NCI-H345 treated with DMSO at 0.1 percent for 48 hours (cell line): ENCODE results near the gene LHFPL3.

ENCODE experiments used
- DNase-seq: peaks from one replicate; lab custom pipeline; 2025; ENCODE audit not compliant: unreplicated experiment; lab: John Stamatoyannopoulos, UW

The LHFPL3 gene

DNA sequence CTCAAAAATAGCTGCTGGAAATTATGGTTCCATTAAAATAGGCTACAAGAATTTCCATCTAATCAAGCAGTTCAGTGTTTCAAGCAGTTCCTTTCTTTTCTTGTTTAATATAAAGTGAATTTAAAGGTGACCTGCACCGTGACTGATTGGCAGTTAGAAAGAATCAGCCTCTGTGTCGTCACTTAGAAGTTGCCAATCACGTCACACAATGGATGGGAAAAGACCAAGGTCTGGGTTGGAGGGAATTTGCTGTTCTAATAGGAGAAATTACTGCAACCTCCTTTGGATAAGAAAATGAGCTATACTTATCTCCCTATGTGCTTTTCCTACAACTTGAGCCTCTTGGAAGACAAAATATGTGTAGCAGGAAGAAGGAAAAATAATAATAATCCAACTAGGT, 466.2 kb downstream of the LHFPL3 start:
- DNase-seq: no peak

DNA sequence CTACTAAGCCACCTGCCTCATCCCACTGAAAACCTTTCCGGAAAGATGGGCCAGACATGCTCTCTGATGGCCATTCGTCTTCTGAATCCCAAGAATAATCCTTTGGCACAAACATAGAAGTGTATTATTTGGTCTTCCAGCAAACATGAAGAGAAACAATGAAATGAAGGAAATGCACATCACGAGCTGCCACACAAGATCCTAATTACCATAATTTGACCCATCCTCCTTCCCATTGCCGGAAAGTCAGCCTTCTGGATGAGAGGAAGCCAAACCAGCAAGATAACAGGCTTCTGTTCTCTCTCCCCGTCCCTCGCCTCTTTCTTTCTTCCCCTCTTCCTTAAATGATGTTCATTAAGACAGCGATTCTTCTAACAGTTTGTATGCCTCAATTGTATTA, 466.7 kb downstream of the LHFPL3 start:
- DNase-seq: no peak

DNA sequence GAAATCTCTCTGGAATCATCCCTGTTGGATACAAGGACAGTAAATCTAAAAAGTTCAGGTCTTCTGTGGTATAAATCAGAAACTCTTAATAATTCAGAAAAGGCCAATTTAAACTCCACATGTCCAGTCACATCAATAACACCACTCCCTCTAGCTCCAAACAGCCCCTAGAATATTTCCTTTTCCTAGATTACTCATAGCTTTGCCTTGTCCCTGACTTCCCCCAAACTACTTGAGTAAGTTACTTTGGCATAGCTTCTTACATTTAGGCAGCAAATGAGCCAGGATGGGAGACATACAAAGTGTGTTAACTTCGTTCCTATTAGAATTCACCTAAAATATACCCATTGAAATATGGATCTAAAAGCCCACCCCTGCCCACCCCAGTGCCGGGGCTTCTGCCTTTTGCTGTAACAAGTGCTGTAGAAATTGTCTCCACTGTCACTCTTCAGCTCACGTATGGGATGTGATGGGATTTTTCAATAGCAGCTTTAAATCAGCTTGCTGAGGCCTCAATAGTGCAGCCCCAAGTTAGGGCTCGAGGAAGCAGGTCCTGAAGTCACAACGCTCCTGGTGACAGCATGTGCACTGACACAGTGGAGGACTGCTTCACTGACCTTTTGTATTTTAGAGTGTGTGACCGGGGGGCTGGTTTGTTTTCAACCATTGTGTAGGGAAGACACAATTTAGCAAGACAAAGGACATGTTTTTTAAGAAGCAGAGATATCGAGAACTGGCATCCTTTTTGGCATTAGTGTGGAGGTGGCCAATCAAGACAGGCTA, 467.4 kb downstream of the LHFPL3 start:
- DNase-seq: no peak

DNA sequence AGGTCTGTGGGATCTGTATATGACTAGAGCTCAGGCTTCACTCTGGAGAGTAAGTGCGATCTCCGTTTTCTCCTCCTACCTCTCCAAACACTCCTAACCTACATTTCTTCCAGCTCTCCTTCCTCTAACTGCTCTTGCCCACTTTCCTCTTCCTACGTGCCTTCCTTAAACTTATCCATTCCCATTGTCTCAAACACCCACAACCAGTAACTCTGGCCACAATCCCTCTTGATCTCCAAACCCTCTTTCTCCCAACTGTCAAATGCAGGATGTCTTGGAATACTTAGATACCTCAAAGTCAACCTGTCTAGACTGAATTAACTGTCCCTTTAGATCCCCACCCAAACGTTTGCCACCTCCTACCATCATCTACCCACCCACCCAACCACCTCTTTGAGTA, 471.9 kb downstream of the LHFPL3 start:
- DNase-seq: no peak

DNA sequence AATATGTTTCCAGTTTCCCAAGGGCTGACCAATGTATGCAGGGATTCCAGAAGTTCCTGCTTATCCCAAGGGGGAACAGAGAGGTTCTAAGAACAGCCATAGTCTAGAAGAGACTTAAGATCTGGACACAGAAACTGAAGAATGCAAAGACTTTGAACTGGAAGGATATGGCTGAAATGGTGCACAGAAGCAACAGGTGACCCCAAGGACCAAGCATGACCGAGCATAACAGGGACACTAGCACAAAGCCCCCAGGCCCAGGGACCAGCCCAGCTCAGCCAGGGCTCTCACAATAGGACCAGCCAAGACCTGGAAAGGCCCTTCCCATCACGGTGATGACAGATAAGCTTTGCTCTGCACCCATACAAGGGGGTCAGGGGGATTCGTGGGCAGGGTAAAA, 472.6 kb downstream of the LHFPL3 start:
- DNase-seq: no peak

DNA sequence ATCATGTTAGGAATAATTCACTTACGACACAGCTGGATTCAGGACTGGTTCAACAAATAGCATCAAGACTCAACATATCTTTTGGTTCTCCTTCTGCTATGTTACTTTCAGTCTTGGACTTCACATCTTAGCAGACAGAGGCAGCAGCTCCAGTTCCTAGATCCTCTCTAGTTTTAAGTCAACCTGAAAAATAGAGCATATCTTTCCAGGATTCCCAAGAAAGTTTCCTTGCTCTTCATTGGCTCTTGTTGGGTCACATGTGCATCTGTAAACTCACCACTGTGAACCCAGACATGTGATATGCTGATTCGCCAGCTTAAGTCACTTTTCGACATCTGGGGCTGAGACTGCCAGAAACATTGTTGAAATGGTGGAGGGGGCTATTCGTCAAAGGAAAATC, 475.5 kb downstream of the LHFPL3 start:
- DNase-seq: no peak

DNA sequence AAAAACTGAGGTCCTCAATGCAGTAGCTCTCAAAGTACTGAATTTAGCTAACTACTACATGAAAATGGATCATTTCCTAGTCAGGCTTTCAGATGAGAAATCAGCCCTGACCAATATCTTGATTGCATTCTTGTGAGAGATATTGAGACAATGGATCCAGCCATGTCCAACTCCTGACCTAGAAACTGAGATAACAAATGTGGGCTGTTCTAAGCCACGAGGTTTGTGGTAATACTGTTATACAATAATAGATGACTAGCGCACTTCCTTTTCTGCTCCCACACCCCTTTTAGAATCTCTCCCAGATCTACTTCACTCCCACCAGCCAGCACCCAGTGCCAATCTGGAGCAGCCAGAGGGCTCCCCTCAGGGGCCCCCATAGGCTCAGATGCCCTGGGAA, 476.3 kb downstream of the LHFPL3 start:
- no peak for DNase-seq

DNA sequence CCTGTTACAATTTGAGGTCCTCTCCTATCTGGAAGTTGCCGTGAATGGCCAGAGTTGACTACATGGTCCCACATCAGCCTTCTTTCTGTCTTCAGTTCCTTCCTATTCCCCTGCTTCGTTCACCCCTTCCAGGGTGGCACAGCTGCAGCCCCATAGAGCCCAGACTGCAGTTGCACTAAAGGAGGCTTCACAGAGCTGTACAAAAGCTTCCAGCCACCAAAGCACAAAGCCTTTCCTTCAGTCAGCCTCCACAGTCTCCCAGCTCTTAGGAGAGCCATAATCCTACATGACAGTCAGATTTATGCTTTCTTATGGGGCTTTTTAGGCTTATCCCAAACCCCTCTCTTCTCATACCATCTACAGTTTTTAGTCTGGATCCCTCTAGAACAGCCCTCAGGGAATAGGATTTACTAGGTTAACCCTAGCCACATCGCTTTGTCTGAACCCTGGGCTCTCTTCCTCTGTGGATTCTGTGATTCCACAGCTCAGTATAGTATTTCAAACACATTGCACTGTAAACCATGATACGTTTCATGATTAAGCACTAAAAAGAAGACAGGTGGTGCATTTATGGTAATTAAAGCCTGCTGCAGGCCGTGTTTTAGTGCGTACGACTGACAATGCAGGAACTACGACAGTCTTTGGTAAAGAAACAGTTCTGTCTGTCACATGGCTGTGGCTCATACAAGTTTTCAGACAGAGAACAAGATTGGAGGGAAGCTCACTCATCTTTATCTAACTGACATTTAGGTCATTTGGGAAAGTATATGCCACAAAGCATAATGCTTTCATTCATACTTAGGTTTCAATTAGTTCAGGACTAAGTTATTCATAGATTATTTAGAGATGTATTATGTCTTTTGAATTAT, 477.3 kb downstream of the LHFPL3 start:
- no peak for DNase-seq

DNA sequence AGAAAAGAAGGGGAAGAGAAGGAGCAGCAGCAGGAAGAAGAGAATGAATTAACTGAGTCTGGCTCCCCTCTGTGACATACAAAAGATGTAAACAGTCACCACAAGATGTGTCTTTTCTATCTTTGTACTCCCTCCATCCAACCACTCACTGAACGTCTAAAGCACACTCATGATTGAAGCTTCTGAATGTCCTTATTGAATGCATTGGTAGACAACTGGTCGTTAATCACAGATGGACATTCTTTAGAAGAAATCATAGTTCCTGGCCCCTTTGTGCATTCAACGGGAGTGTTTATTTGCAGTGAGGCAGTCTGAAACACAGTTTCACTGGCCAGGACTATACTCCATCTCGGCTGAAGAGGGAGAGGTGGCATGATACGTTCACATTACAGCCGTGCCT, 479.3 kb downstream of the LHFPL3 start:
- DNase-seq: no peak

DNA sequence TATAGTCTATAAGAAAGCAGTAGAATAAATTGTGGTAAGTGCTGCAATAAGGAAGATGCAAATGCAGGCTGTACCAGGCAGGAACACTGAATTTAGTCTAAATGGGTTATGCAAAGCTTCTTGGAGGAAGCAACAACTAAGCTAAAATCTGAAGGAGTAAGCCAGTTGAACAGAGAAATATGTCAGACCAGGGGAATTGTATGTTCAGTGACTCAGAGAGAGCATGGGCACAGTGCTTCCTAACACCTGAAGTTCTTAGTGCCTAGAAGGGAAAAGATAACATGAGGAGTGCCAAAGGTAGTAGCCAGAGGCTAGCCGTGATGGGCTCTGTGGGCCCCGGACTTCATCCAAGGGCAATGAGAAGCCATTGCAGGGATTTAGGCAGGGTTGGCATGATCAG, 481.5 kb downstream of the LHFPL3 start:
- no peak for DNase-seq

DNA sequence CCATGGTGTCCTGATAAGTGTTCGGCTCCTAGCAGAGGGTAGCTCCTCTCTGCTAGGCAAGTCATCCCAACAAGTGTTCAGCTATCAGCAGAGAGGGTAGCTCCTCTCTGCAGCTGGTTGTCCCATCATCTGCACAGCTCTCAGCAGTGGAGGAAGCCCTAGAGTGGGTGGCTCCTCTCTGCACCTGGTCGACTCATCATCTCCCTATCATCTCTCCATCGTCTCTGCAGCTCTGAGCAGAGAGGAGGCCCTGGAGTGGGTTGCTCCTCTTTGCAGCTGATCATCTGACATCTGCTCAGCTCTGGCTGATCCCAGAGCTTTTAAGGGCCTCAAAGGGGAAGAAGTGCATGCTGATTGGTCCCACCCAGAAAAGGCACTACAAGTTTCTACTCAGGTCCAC, 485.7 kb downstream of the LHFPL3 start:
- DNase-seq: no peak

DNA sequence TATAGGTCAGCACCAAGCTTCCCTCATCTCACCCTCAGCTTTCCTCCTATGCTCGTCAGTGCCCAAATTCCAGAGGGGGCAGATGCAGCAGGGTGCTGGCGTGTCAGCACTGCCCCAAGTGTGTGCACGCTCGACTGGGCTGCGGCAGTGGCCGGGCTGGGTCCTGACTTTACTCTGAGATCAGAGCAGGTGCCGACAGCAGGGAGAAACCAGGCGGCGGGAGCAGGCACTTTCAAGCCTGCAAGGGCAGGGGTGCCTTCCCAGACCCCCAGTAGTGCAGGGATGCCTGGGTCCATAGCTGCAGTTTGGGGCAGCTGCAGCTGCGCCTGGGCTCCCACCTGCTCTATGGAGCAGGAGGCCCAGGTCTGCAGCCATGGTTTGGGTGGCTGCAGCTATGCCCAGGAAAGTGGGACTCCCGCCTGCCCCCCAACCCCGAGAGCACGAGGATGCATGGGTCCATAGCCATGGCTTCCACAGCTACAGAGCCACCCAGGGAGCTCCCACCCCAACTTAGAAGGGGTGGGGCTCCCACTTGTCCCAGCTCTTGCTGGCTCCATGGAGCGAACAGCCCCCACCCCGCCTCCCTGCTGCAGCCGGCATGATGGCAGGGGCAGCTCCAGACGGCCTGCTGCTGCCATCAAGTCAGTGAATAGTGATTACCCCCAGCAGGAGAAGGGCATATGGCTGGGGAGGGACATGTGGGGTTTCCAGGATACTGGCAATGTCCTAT, 486.4 kb downstream of the LHFPL3 start:
- DNase-seq: no peak

DNA sequence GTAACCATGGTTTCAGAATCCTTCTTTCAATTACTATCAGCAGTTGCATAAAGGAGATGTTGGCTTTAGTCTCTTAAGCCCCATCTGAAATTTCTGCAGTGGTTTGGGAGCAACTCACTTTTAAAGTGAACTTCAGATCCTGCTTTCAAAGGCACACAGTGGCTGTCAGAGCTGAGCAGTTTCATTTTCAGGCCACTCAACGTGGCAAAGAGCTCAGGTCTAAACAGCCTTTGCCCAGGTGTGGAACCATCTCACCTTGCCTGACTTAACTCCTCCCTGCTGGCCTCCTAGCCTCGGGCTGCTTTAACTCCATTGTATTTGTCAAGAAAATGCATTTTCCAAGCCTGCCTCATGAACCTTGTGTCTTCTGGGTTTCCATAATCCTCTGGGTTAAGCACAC, 488.1 kb downstream of the LHFPL3 start:
- DNase-seq: no peak

DNA sequence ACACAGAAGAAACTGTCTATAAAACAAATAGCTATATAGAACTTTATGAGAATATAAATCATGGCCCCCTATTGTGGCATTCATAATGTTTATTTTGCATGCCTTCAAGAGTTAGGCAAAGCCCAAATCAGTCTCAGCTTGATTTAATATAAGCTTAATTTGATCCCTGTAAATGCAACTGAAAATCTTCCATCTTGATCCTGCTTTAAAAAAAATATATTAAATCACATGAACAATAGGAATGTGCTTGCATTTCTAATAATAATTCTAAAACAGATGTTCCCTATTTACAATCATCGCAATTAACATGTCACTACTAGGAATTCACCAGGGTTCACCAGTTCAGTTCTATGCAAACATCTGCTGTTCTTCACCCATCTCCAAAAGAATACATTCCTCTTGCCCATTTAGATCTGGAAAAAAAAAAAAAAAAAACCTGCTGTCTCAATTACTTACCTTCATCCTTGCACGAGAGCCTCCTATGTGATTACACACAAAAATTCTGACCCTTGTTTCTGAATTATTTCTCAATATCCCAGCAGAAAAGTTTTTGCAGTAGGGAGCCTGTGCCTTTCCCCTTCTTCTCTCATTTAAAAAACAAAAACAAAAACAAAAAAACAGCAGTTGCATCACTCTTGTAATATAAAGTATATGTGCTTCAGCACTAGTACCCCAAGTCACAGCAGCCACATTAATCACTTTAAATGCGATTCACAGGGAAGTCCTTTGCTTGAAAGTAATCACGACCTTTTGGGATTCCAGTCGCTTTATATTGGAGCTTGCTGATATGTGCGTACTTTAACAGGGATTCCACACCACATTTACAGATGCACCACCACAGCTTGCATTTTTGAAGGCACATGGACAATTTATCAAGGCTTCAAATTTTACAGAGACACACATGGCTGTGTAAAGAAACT, 490.8 kb downstream of the LHFPL3 start:
- no peak for DNase-seq

DNA sequence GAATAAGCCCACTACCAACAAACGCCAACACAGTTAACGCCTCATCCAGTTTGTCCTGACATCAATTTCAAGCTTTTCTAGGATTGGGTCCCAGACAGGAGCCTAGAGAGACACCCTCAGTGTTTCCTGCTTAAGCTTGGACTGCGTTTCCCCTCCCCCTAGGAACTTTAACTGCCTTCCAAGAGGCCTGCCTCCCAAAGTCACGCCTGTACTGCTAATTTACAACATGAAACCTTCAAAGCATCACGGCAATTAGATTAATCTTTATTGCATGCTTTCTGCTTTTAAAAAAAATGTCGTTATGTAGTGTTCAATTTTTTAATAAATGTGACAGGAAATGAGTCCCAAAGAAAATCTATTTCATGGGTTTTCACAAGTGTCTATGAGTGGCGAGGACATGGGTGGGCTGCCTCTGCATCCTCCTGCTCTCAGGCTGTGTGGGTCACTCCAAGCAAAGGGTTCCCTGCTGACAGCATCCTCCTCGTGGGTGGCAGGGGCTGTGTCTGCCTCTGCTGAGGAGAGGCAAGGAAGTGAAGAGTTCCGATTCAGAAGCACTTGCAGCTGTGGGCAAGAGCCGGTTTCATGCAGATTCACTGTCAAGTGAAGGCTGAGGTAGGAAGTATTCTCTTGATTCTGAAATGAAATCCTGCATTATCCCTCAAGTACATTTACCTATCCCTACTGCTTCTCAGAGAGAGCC, 492.6 kb downstream of the LHFPL3 start:
- DNase-seq: no peak

DNA sequence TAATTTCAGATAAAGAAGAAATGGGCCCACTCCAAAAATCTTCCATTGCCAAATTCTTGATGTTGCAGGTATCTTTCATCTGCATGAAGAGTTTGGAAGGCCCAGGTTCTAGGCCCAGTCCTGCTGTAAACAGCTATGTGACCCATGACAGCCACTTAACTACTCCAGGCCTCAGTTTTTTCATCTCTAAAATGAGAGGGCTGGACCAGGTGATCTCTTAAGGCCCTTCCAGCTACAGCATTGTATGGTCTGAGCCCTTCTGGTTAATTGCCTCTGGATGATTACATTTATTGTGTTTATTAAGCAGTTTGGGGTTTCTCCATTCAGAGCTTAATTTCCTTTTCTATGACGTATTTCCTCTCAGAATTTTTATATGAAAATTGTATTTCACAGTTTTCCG, 494.8 kb downstream of the LHFPL3 start:
- no peak for DNase-seq

DNA sequence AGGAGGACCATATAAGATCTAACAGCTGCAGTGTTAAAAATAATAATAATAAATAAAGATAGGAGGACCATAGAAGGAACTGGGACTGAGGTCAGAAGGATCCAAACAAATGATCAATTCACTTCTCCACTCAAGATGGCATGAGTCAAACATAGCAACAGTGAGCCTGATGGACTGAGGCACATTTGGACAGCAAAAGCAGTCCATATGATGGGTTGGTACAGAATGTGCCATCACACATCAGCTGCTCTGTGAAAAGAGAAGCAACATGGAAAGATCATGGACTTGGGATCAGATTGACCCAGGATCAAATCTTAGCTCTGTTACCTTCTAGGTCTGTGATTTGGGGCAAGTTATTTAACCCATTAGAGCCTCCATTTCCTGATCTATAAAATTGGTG, 496.7 kb downstream of the LHFPL3 start:
- no peak for DNase-seq

DNA sequence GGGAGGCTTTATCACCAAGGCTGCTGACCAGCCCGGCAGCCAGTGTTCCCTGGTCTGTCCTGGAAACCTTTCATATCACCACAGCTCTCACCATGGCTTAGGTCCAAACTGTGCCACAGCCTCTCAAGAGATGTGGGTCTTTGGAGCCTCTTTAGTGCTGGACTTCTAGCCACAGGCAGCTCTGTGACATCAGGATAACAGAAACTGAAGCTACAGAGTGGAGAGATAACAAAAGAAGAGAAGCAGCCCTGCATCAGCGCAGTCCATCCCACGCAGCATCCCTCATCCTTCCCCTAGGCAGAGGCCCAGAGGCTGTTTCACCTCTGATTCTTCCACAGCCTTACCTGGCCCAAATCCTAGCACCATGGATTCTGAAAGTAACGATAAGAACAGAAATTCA, 497.7 kb downstream of the LHFPL3 start:
- DNase-seq: no peak

DNA sequence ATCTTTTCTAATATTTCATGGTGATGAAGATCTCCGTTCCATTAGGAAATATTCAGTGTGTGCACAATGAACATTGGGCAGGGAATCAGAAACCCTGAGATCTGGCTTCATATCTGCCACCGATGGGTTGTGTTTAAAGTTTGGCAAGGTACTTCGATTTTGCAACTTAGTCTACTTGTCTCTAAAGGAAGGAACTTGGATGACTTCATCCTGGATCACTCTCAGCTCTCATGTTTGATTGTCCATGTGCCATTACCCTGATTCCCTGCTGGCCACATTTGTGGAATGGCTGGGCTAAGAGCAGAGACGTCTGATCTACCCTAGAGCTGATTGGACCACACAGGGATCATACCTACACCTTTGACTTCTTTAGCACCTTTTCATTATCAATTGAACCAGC, 508.6 kb downstream of the LHFPL3 start:
- DNase-seq: no peak
